GM12878 (cell line): Measurements from ENCODE around the gene EIF3B. TPM values are rescaled to one million over a fixed set of nuclear protein-coding genes. Genes with fewer than 3 reads are reported as not detected.

Experiments
- ATAC-seq: fragments of 200-7000 bp; cut with Tn5 transposase; 3 replicates; pipeline ENCODE4 v1.9.1; 2020; ENCODE audit warnings: mild to moderate bottlenecking, moderate library complexity
- BruUV-seq: library from RNA; stranded (reverse); fragments of 400-500 nt; replicated peaks from 2 replicates; lab custom pipeline; 2021; lab: Mats Ljungman, UMichigan
- CTCF ChIA-PET: fragments of 300-600 bp; sonication (Branson Sonifier 250); formaldehyde crosslinking; extraction: SDS; loops from one replicate; lab custom pipeline; 2021; ENCODE audit warnings: inconsistent platforms; lab: Yijun Ruan, JAX
- POLR2A ChIA-PET: fragments of 350-600 bp; formaldehyde crosslinking; extraction: SDS; loops from one replicate; lab custom pipeline; 2021; ENCODE audit warnings: inconsistent platforms; lab: Charles Lee
- RAD21 ChIA-PET: fragments of 300-600 bp; sonication (Branson Sonifier 250); formaldehyde crosslinking; loops from one replicate; lab custom pipeline; 2023; ENCODE audit warnings: antibody characterized with exemption; ENCODE audit not compliant: unreplicated experiment; lab: Charles Lee
- SMC1A ChIA-PET: fragments of 300-600 bp; sonication (Branson Sonifier 250); formaldehyde crosslinking; loops from one replicate; lab custom pipeline; 2023; ENCODE audit not compliant: unreplicated experiment, uncharacterized antibody; lab: Charles Lee
- DNase-seq: peaks from one replicate; pipeline ENCODE4 v3.0.0-alpha.2; 2011; ENCODE audit warnings: low read depth, low spot score
- FAIRE-seq: peaks from 3 replicates; lab custom pipeline; 2011; peaks lifted over from hg19 to GRCh38; lab: Jason Lieb, UNC
- H2AFZ ChIP-seq: 2 replicates; pipeline ENCODE4 v1.6.0; 2011; ENCODE audit warnings: low read depth, low read length, control low read depth; ENCODE audit not compliant: control insufficient read depth
- H3K27ac ChIP-seq: 2 replicates; pipeline ENCODE4 v1.5.1; 2011; ENCODE audit warnings: control low read depth; ENCODE audit not compliant: control insufficient read depth, insufficient read depth
- H3K27me3 ChIP-seq, 2 experiments: replicated peaks in 1 of 2; 2 replicates each; pipeline versions ENCODE4 v1.6.0 to v1.6.1; 2011; ENCODE audit warnings: low read length in 1 of 2; ENCODE audit not compliant: control insufficient read depth in 2 of 2, insufficient read depth in 2 of 2
- H3K36me3 ChIP-seq, 2 experiments: 2 replicates each; pipeline ENCODE4 v1.5.1; 2011; ENCODE audit warnings: low read length in 1 of 2; ENCODE audit not compliant: control insufficient read depth in 2 of 2, insufficient read depth in 2 of 2
- H3K4me1 ChIP-seq: 2 replicates; pipeline ENCODE4 v1.6.1; 2011; ENCODE audit warnings: mild to moderate bottlenecking, low read length, moderate library complexity, mixed read lengths; ENCODE audit not compliant: control insufficient read depth, insufficient read depth
- H3K4me2 ChIP-seq: 2 replicates; pipeline ENCODE4 v1.6.0; 2011; ENCODE audit warnings: control low read depth; ENCODE audit not compliant: control insufficient read depth, insufficient read depth
- H3K4me3 ChIP-seq: fragments of 200-600 bp; sonication (generic); 2 replicates; pipeline ENCODE4 v1.5.1; 2016
- H3K79me2 ChIP-seq: 2 replicates; pipeline ENCODE4 v1.6.0; 2011; ENCODE audit warnings: low read length; ENCODE audit not compliant: control insufficient read depth, insufficient read depth
- H3K9ac ChIP-seq: 2 replicates; pipeline ENCODE4 v1.8.0; 2011; ENCODE audit warnings: low read length, control low read depth, mixed read lengths; ENCODE audit not compliant: control insufficient read depth, insufficient read depth
- H3K9me3 ChIP-seq: replicated peaks from 3 replicates; pipeline ENCODE4 v1.5.1; 2011; ENCODE audit warnings: mild to moderate bottlenecking, low read length; ENCODE audit not compliant: control insufficient read depth, insufficient read depth
- H4K20me1 ChIP-seq: 2 replicates; pipeline ENCODE4 v1.6.0; 2011; ENCODE audit not compliant: control insufficient read depth, insufficient read depth
- BACH1 ChIP-seq: fragments of 450-650 bp; IDR thresholded peaks from 2 replicates; pipeline ENCODE4 v1.6.1; 2017; ENCODE audit warnings: mild to moderate bottlenecking, borderline replicate concordance
- CBFB ChIP-seq: IDR thresholded peaks from 2 replicates; pipeline ENCODE4 v1.6.1; 2016; ENCODE audit warnings: antibody characterized with exemption, low read depth
- DPF2 ChIP-seq: fragments of 450-650 bp; IDR thresholded peaks from 2 replicates; pipeline ENCODE4 v1.6.1; 2017; ENCODE audit warnings: mild to moderate bottlenecking
- IKZF1 ChIP-seq: fragments of 450-650 bp; conservative IDR thresholded peaks from 2 replicates; pipeline ENCODE4 v1.6.1; 2017; ENCODE audit warnings: antibody characterized with exemption, mild to moderate bottlenecking
- IKZF2 ChIP-seq, 2 experiments: fragments of 450-650 bp; IDR thresholded peaks; 2 replicates each; pipeline ENCODE4 v1.6.1; 2017; ENCODE audit warnings: mild to moderate bottlenecking in 2 of 2, moderate library complexity in 2 of 2
- LARP7 ChIP-seq: fragments of 450-650 bp; IDR thresholded peaks from 2 replicates; pipeline ENCODE4 v1.6.1; 2017; ENCODE audit warnings: mild to moderate bottlenecking
- MEF2B ChIP-seq: fragments of 450-650 bp; IDR thresholded peaks from 2 replicates; pipeline ENCODE4 v1.6.1; 2018; ENCODE audit warnings: mild to moderate bottlenecking, moderate library complexity; ENCODE audit not compliant: partially characterized antibody, poor library complexity, severe bottlenecking
- NR2F1 ChIP-seq: fragments of 450-650 bp; conservative IDR thresholded peaks from 2 replicates; pipeline ENCODE4 v1.6.1; 2017; ENCODE audit warnings: mild to moderate bottlenecking
- RUNX3 ChIP-seq: IDR thresholded peaks from 2 replicates; pipeline ENCODE4 v1.6.1; 2012; ENCODE audit warnings: low read length, inconsistent platforms
- SMARCA5 ChIP-seq: fragments of 450-650 bp; IDR thresholded peaks from 2 replicates; pipeline ENCODE4 v1.6.1; 2017; ENCODE audit warnings: mild to moderate bottlenecking
- SRF ChIP-seq, 2 experiments: IDR thresholded peaks; 2 replicates each; pipeline ENCODE4 v1.6.1; 2011; ENCODE audit warnings: low read depth in 2 of 2, low read length in 2 of 2, mild to moderate bottlenecking in 1 of 2, moderate library complexity in 1 of 2
- ZNF217 ChIP-seq: fragments of 450-650 bp; IDR thresholded peaks from 2 replicates; pipeline ENCODE4 v1.6.1; 2017; ENCODE audit warnings: antibody characterized with exemption, mild to moderate bottlenecking
- WGBS: methylation state at CpG from one replicate; pipeline ENCODE4 v1.1.6; 2016; ENCODE audit warnings: low lambda C conversion rate; ENCODE audit not compliant: insufficient replicate concordance, insufficient coverage; ENCODE audit errors: missing lambda C conversion rate; 5-methylcytosine and 5-hydroxymethylcytosine counted together
- in situ Hi-C: fragments of 300-500 bp; cut with MboI; formaldehyde crosslinking; loops from 9 replicates; pipeline ENCODE4 v1.14.3; 2018; ENCODE audit warnings: mixed read lengths
- intact Hi-C: fragments of 100-400 bp; cut with micrococcal nuclease; formaldehyde crosslinking; loops from one replicate; pipeline ENCODE4 v1.14.2; 2022; ENCODE audit not compliant: unreplicated experiment
- polyA plus RNA-seq, 11 experiments: library from polyadenylated mRNA; depleted of rRNA in 4 of 11; unstranded in 6 of 11; stranded (reverse) in 5 of 11; fragments of >200 nt; fragmentation: Nextera tagmentation in 4 of 11; fragmentation: Illumina TruSeq in 1 of 11; extraction: Ambion mirVana in 4 of 11; extraction: Trizol in 1 of 11; gene quantifications; 1 replicate in 1 of 11; 2 replicates in 10 of 11; pipeline versions ENCODE4 v1.2.1 to v1.2.3, GENCODE V29; 2011 to 2016; ENCODE audit warnings: inconsistent platforms in 2 of 11, missing spikeins in 2 of 11, low read depth in 1 of 11
- total RNA-seq, 4 experiments: library from RNA; depleted of rRNA in 3 of 4; stranded (reverse); fragments of >200 nt in 3 of 4; fragmentation: Illumina TruSeq in 1 of 4; extraction: Trizol in 1 of 4; gene quantifications; 2 replicates each; pipeline versions ENCODE4 v1.2.1 to v1.2.3, GENCODE V29; 2013 to 2021
- TF ChIP-seq, protein P1 (sequence below): fragments of 450-650 bp; IDR thresholded peaks from 2 replicates; pipeline ENCODE4 v1.6.1; 2017; ENCODE audit warnings: low read depth, mild to moderate bottlenecking, moderate library complexity
- TF ChIP-seq, protein P2 (sequence below), 3 experiments: IDR thresholded peaks in 2 of 3; conservative IDR thresholded peaks in 1 of 3; 2 replicates each; pipeline ENCODE4 v1.5.1; 2011; ENCODE audit warnings: low read depth in 3 of 3, low read length in 3 of 3, mild to moderate bottlenecking in 3 of 3, control low read depth in 2 of 3, moderate library complexity in 2 of 3, inconsistent platforms in 1 of 3, mixed read lengths in 1 of 3; ENCODE audit not compliant: control insufficient read depth in 2 of 3, insufficient read depth in 1 of 3; ENCODE audit errors: extremely low read depth in 1 of 3
- TF ChIP-seq, protein P3 (sequence below): IDR thresholded peaks from 2 replicates; pipeline ENCODE4 v1.6.1; 2012; ENCODE audit warnings: low read length, inconsistent platforms
- TF ChIP-seq, protein P4 (sequence below): fragments of 450-650 bp; IDR thresholded peaks from 2 replicates; pipeline ENCODE4 v1.6.1; 2016; ENCODE audit warnings: mild to moderate bottlenecking

Gene EIF3B
- total and polyA plus RNA-seq, 10 of the 15 experiments (the other 5 are each of a cell fraction or from before 2014, with no cell fraction given) = 17.6 to 275 (median 153) TPM

DNA sequence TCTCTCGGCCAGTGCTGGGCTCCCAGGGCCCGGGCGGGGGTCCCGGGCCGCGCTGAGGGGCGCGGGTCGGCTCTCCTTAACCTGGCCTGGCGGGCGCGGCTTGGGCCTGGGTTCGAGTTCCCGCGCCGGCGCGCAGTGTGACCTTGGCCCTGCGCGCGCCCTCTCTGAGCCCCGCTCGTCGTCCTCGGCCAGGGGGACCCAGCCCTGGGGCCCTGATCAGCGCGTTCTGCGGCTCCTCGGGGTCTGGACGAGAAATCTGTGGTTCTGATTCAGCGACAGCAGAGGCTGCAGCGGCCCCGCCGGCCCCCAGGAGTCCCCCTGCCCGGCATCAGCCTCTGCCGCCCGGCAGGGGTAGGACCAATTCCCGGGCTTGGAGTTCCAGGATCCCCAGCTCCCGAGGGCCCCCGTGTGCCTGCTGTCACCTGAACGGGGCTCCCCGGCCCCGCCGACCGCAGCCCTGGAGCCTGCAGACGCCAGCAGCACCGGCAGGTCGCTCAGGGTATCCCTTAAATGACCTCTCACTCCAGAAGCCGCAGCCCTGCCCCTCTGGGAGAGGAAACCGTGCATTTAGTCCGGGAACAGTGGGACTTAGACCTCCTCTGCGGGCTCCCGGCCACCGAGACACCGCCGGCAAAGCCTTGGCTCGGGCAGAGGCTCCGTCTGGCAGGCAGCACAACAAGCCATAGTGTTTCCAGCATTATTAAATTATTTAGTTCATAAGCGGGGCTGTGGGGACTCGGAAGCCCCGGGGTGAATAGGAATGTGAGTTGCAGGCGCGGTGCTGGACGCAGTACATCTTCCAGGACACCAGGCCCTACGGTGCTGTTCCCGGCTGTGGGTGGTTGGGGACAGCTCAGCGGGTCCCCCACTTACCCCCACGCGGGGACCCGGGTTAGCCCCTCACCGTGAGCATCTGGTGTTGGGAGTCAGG lies 49.4 kb downstream of the EIF3B start:
- peak overlapping the region; percentile 84 for H3K27ac ChIP-seq
- SMC1A ChIA-PET = interaction anchor here (0.6 kb wide), 1 partner anchor 11 kb away, joined by 3 read pairs; no protein-coding TSS in a partner anchor
- H3K79me2 ChIP-seq = peaks cover 29% of the 10 kb centered on the region
- CTCF ChIA-PET = interaction anchor here (0.7 to 3.5 kb wide), 3 partner anchors 66 to 295 kb away, joined by 3 to 20 read pairs (median 4); no protein-coding TSS in a partner anchor
- H3K27me3 ChIP-seq = no peaks in the 10 kb centered on the region
- peak overlapping the region; percentile 74 for H3K9ac ChIP-seq
- peaks cover 42% of the 10 kb centered on the region for H3K4me1 ChIP-seq
- in situ Hi-C loops = no loop called here
- H4K20me1 ChIP-seq = no peaks in the 10 kb centered on the region
- H2AFZ ChIP-seq = no peak overlapping the region
- peak overlapping the region; percentile 70 for H3K4me3 ChIP-seq
- DNase-seq (no peak), ATAC-seq (peak; percentile 7), FAIRE-seq (no peak)
- no peaks in the 10 kb centered on the region for H3K36me3 ChIP-seq
- intact Hi-C loops = no loop called here
- 6% methylated on average over 47 of the region's 71 CpGs for WGBS
- POLR2A ChIA-PET = interaction anchor here (1.0 to 2.2 kb wide), 4 partner anchors 14 to 167 kb away, joined by 3 to 6 read pairs (median 4); no protein-coding TSS in a partner anchor
- BruUV-seq = no TSS peak
- RAD21 ChIA-PET = interaction anchor here (0.8 to 3.4 kb wide), 7 partner anchors 20 to 93 kb away, joined by 3 to 28 read pairs (median 5); partner anchors contain the start of gene EIF3B
- H3K9me3 ChIP-seq = no peaks in the 10 kb centered on the region
- H3K4me2 ChIP-seq = peak overlapping the region; percentile 98
- TF ChIP-seq, protein P1, sequence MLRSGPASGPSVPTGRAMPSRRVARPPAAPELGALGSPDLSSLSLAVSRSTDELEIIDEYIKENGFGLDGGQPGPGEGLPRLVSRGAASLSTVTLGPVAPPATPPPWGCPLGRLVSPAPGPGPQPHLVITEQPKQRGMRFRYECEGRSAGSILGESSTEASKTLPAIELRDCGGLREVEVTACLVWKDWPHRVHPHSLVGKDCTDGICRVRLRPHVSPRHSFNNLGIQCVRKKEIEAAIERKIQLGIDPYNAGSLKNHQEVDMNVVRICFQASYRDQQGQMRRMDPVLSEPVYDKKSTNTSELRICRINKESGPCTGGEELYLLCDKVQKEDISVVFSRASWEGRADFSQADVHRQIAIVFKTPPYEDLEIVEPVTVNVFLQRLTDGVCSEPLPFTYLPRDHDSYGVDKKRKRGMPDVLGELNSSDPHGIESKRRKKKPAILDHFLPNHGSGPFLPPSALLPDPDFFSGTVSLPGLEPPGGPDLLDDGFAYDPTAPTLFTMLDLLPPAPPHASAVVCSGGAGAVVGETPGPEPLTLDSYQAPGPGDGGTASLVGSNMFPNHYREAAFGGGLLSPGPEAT = 0 out of 2 replicates have a peak, but pooled peaks have one; percentile 11
- TF ChIP-seq IKZF2 (IDR thresholded peaks at IDR 0.05) (peak; percentile 44 to 62; a peak in 3 of 4 replicates), MEF2B (peak; percentile 18), SRF (IDR thresholded peaks at IDR 0.05; ENCODE audit: low read depth in 2 of 2, low read length in 2 of 2) (no peak), RUNX3 (peak; percentile 19; the same call in 1 of the 2 replicates), LARP7 (peak; percentile 80), SMARCA5 (peak; percentile 86; the same call in 1 of the 2 replicates), NR2F1 (peak; percentile 44; the same call in 1 of the 2 replicates), BACH1 (peak; percentile 16; the same call in 1 of the 2 replicates), CBFB (no peak), IKZF1 (peak; percentile 70), ZNF217 (0 out of 2 replicates have a peak, but pooled peaks have one; percentile 71), DPF2 (peak; percentile 26; the same call in 1 of the 2 replicates)
- TF ChIP-seq, protein P2, sequence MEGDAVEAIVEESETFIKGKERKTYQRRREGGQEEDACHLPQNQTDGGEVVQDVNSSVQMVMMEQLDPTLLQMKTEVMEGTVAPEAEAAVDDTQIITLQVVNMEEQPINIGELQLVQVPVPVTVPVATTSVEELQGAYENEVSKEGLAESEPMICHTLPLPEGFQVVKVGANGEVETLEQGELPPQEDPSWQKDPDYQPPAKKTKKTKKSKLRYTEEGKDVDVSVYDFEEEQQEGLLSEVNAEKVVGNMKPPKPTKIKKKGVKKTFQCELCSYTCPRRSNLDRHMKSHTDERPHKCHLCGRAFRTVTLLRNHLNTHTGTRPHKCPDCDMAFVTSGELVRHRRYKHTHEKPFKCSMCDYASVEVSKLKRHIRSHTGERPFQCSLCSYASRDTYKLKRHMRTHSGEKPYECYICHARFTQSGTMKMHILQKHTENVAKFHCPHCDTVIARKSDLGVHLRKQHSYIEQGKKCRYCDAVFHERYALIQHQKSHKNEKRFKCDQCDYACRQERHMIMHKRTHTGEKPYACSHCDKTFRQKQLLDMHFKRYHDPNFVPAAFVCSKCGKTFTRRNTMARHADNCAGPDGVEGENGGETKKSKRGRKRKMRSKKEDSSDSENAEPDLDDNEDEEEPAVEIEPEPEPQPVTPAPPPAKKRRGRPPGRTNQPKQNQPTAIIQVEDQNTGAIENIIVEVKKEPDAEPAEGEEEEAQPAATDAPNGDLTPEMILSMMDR (IDR thresholded peaks at IDR 0.05 in 2 of 3, conservative IDR thresholded peaks at IDR 0.05 in 1 of 3; ENCODE audit: control insufficient read depth in 2 of 3, extremely low read depth in 1 of 3, insufficient read depth in 1 of 3, low read depth in 3 of 3, low read length in 3 of 3) = 0 out of 6 replicates have a peak, but pooled peaks of 1 of the 3 experiments have one; percentile 8
- TF ChIP-seq, protein P3, sequence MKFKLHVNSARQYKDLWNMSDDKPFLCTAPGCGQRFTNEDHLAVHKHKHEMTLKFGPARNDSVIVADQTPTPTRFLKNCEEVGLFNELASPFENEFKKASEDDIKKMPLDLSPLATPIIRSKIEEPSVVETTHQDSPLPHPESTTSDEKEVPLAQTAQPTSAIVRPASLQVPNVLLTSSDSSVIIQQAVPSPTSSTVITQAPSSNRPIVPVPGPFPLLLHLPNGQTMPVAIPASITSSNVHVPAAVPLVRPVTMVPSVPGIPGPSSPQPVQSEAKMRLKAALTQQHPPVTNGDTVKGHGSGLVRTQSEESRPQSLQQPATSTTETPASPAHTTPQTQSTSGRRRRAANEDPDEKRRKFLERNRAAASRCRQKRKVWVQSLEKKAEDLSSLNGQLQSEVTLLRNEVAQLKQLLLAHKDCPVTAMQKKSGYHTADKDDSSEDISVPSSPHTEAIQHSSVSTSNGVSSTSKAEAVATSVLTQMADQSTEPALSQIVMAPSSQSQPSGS = no peak
- TF ChIP-seq, protein P4, sequence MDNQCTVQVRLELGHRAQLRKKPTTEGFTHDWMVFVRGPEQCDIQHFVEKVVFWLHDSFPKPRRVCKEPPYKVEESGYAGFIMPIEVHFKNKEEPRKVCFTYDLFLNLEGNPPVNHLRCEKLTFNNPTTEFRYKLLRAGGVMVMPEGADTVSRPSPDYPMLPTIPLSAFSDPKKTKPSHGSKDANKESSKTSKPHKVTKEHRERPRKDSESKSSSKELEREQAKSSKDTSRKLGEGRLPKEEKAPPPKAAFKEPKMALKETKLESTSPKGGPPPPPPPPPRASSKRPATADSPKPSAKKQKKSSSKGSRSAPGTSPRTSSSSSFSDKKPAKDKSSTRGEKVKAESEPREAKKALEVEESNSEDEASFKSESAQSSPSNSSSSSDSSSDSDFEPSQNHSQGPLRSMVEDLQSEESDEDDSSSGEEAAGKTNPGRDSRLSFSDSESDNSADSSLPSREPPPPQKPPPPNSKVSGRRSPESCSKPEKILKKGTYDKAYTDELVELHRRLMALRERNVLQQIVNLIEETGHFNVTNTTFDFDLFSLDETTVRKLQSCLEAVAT = no peak; the same call in 1 of the 2 replicates
